NCI-H2227 (cell line): Measurements from ENCODE around the gene SHISA8.

Experiments used
- DNase-seq: peaks from one replicate; lab custom pipeline; 2025; ENCODE audit not compliant: unreplicated experiment; lab: John Stamatoyannopoulos, UW

Gene SHISA8

GRCh38 chr22:41862530-41863266 is 52.2 kb downstream of the SHISA8 start:
- peak; percentile 7 for DNase-seq

- no peak for DNase-seq
Measured at GRCh38 chr22:41862160-41862529, 52.7 kb downstream of the SHISA8 start.
